Endothelial cell of umbilical vein (primary cell): Measurements from ENCODE around the gene CD38. TPM values are rescaled to one million over a fixed set of nuclear protein-coding genes. Genes with fewer than 3 reads are reported as not detected.

Experiments used
- BruUV-seq: library from RNA; stranded (reverse); fragments of 400-500 nt; replicated peaks from 2 replicates; lab custom pipeline; 2021; lab: Mats Ljungman, UMichigan
- CTCF ChIA-PET: fragments of 300-600, 350-600 bp; sonication (Branson Sonifier 250); formaldehyde crosslinking; loops from one replicate; lab custom pipeline; 2021; ENCODE audit warnings: antibody characterized with exemption, inconsistent platforms; lab: Charles Lee
- POLR2A ChIA-PET: fragments of 300-600, 350-600 bp; sonication (Branson Sonifier 250); formaldehyde crosslinking; loops from one replicate; lab custom pipeline; 2021; ENCODE audit warnings: antibody characterized with exemption, inconsistent platforms; lab: Charles Lee
- DNase-seq: peaks from one replicate; pipeline ENCODE4 v3.0.0-alpha.2; 2011; ENCODE audit warnings: low read depth, low spot score
- FAIRE-seq: peaks from 2 replicates; lab custom pipeline; 2011; peaks lifted over from hg19 to GRCh38; lab: Jason Lieb, UNC
- H2AFZ ChIP-seq: 2 replicates; pipeline ENCODE4 v1.6.0; 2012; ENCODE audit warnings: low read depth, low read length, control low read depth, inconsistent platforms
- H3K27ac ChIP-seq: 2 replicates; pipeline ENCODE4 v1.5.1; 2011; ENCODE audit warnings: low read depth, mild to moderate bottlenecking, control low read depth, low read length, moderate library complexity; ENCODE audit not compliant: insufficient read depth
- H3K27me3 ChIP-seq, 2 experiments: 2 replicates each; pipeline versions ENCODE4 v1.6.0 to v1.6.1; 2011; ENCODE audit warnings: low read length in 2 of 2, mixed read lengths in 1 of 2; ENCODE audit not compliant: control insufficient read depth in 2 of 2, insufficient read depth in 2 of 2
- H3K36me3 ChIP-seq, 2 experiments: 2 replicates in 1 of 2; 3 replicates in 1 of 2; pipeline ENCODE4 v1.5.1; 2011; ENCODE audit warnings: low read length in 2 of 2, mild to moderate bottlenecking in 1 of 2, moderate library complexity in 1 of 2; ENCODE audit not compliant: control insufficient read depth in 2 of 2, insufficient read depth in 2 of 2; ENCODE audit errors: extremely low read depth in 1 of 2
- H3K4me1 ChIP-seq: 3 replicates; pipeline ENCODE4 v1.5.1; 2011; ENCODE audit warnings: mild to moderate bottlenecking, low read length; ENCODE audit not compliant: control insufficient read depth, insufficient read depth; ENCODE audit errors: extremely low read depth
- H3K4me2 ChIP-seq: 2 replicates; pipeline ENCODE4 v1.6.1; 2011; ENCODE audit warnings: low read length, control low read depth, mixed read lengths; ENCODE audit not compliant: insufficient read depth
- H3K4me3 ChIP-seq, 3 experiments: fragments of 200-600 bp in 1 of 3; sonication (generic), shearing (Covaris generic) in 1 of 3; replicated peaks in 1 of 3; 2 replicates each; pipeline ENCODE4 v1.5.1; 2011 to 2016; ENCODE audit warnings: control low read depth in 3 of 3, low read length in 3 of 3, mild to moderate bottlenecking in 2 of 3, inconsistent platforms in 1 of 3, low read depth in 1 of 3, moderate library complexity in 1 of 3; ENCODE audit not compliant: insufficient read depth in 1 of 3
- H3K79me2 ChIP-seq: 2 replicates; pipeline ENCODE4 v1.6.0; 2012; ENCODE audit warnings: low read length, inconsistent platforms; ENCODE audit not compliant: control insufficient read depth, insufficient read depth
- H3K9ac ChIP-seq: replicated peaks from 2 replicates; pipeline ENCODE3; 2011; ENCODE audit warnings: low read length, control low read depth; ENCODE audit not compliant: insufficient read depth; ENCODE audit errors: extremely low read depth
- H3K9me1 ChIP-seq: replicated peaks from 3 replicates; pipeline ENCODE4 v1.6.0; 2011; ENCODE audit warnings: mild to moderate bottlenecking, low read length; ENCODE audit not compliant: control insufficient read depth, insufficient read depth; ENCODE audit errors: extremely low read depth
- H3K9me3 ChIP-seq: replicated peaks from 2 replicates; pipeline ENCODE4 v1.5.1; 2012; ENCODE audit warnings: low read length, inconsistent platforms; ENCODE audit not compliant: control insufficient read depth, insufficient read depth
- H4K20me1 ChIP-seq: replicated peaks from 2 replicates; pipeline ENCODE3; 2011; ENCODE audit warnings: mild to moderate bottlenecking, low read length; ENCODE audit not compliant: control insufficient read depth, insufficient read depth; ENCODE audit errors: extremely low read depth
- CTCF ChIP-seq, 2 donors: IDR thresholded peaks; 1 replicate in 1 of 2; 2 replicates in 1 of 2; pipeline ENCODE4 v1.5.1; 2011; ENCODE audit warnings: low read length in 2 of 2, mild to moderate bottlenecking in 2 of 2, moderate library complexity in 2 of 2, control low read depth in 1 of 2, inconsistent platforms in 1 of 2, low read depth in 1 of 2; ENCODE audit not compliant: insufficient read depth in 1 of 2; ENCODE audit errors: extremely low read depth in 1 of 2
- EZH2 ChIP-seq: IDR thresholded peaks from 2 replicates; pipeline ENCODE4 v1.6.1; 2012; ENCODE audit warnings: borderline replicate concordance, low read depth, mild to moderate bottlenecking, moderate library complexity, low read length, inconsistent platforms; ENCODE audit not compliant: severe bottlenecking
- FOS ChIP-seq: IDR thresholded peaks from 2 replicates; pipeline ENCODE4 v1.6.1; 2011; ENCODE audit warnings: mild to moderate bottlenecking, low read length, moderate library complexity, borderline replicate concordance; ENCODE audit not compliant: insufficient read depth
- GATA2 ChIP-seq: IDR thresholded peaks from 2 replicates; pipeline ENCODE4 v1.7.0; 2011; ENCODE audit warnings: low read depth, mild to moderate bottlenecking, moderate library complexity, mixed read lengths, low read length; ENCODE audit not compliant: insufficient read length, insufficient read depth
- JUN ChIP-seq: IDR thresholded peaks from 2 replicates; pipeline ENCODE4 v1.6.1; 2011; ENCODE audit warnings: borderline replicate concordance, low read depth; ENCODE audit not compliant: insufficient read length, insufficient read depth
- MAX ChIP-seq: IDR thresholded peaks from 2 replicates; pipeline ENCODE4 v1.6.1; 2011; ENCODE audit not compliant: insufficient read depth, insufficient read length
- MYC ChIP-seq: IDR thresholded peaks from one replicate; pipeline ENCODE4 v1.6.1; 2011; ENCODE audit warnings: mild to moderate bottlenecking, low read depth, low read length
- POLR2A ChIP-seq: IDR thresholded peaks from 2 replicates; pipeline ENCODE4 v1.6.1; 2012; ENCODE audit warnings: low read depth, mild to moderate bottlenecking, control low read depth, low read length
- POLR2AphosphoS5 ChIP-seq: IDR thresholded peaks from 2 replicates; pipeline ENCODE4 v1.6.1; 2012; ENCODE audit warnings: low read depth, mild to moderate bottlenecking, control low read depth, low read length, moderate library complexity; ENCODE audit not compliant: insufficient read depth
- dilution Hi-C: fragments of 300-500 bp; cut with MboI; formaldehyde crosslinking; loops from one replicate; pipeline ENCODE4 v1.15.0; 2019; ENCODE audit warnings: low sequenced_read_pairs; ENCODE audit not compliant: extremely low pct_ligation_motif_present
- intact Hi-C: fragments of 100-400 bp; cut with micrococcal nuclease; formaldehyde crosslinking; loops from one replicate; pipeline ENCODE4 v1.10.0; 2022
- polyA plus RNA-seq, 4 experiments: library from polyadenylated mRNA; depleted of rRNA in 3 of 4; stranded (reverse) in 3 of 4; unstranded in 1 of 4; fragments of >200 nt; gene quantifications; 2 replicates each; pipeline versions ENCODE4 v1.2.1 to v1.2.3, GENCODE V29; 2011 to 2012; ENCODE audit warnings: missing spikeins in 1 of 4
- total RNA-seq: library from RNA; stranded (reverse); gene quantifications from 2 replicates; pipeline ENCODE4 v1.2.3, GENCODE V29; 2021

Gene CD38
- total and polyA plus RNA-seq, 2 donors (not counting 3 experiments of a cell fraction or from before 2014, with no cell fraction given), result 0.11 to 0.31 TPM

GRCh38 chr4:15776871-15777648, 1.1 kb upstream of the CD38 start:
- no peaks in the 10 kb centered on the region for H4K20me1 ChIP-seq
- H3K4me2 ChIP-seq, result no peak overlapping the region
- BruUV-seq, result no TSS peak
- dilution Hi-C loops (no loop called here), intact Hi-C loops (no loop called here)
- H3K27ac ChIP-seq, result no peak overlapping the region
- no peak overlapping the region for H3K9ac ChIP-seq
- FAIRE-seq, result no peak
- no peak for DNase-seq
- no peak overlapping the region for H2AFZ ChIP-seq
- no peaks in the 10 kb centered on the region for H3K9me1 ChIP-seq
- peaks cover 15% of the 10 kb centered on the region for H3K4me1 ChIP-seq
- ChIA-PET CTCF (no interaction called here), POLR2A (no interaction called here)
- H3K4me3 ChIP-seq, result no peak overlapping the region
- H3K9me3 ChIP-seq, result no peaks in the 10 kb centered on the region
- no peaks in the 10 kb centered on the region for H3K36me3 ChIP-seq
- no peaks in the 10 kb centered on the region for H3K79me2 ChIP-seq
- peaks cover 36 to 53% of the 10 kb centered on the region in 2 experiments for H3K27me3 ChIP-seq
- TF ChIP-seq MYC (no peak), GATA2 (no peak), FOS (no peak), EZH2 (no peak), POLR2AphosphoS5 (no peak), POLR2A (no peak), MAX (no peak), CTCF (IDR thresholded peaks at IDR 0.05; ENCODE audit: extremely low read depth in 1 of 2, insufficient read depth in 1 of 2, low read depth in 1 of 2, low read length in 2 of 2) (no peak), JUN (no peak)
